H1 (cell line): ENCODE data around the gene ARHGEF2. TPM values are rescaled to one million over a fixed set of nuclear protein-coding genes. Genes with fewer than 3 reads are reported as not detected.

Experiments
- CTCF ChIA-PET: fragments of 300-600 bp; sonication (Branson Sonifier 250); formaldehyde crosslinking; loops from one replicate; lab custom pipeline; 2021; ENCODE audit not compliant: partially characterized antibody; lab: Charles Lee
- POLR2A ChIA-PET: fragments of 300-600 bp; sonication (Branson Sonifier 250); formaldehyde crosslinking; loops from one replicate; lab custom pipeline; 2021; ENCODE audit warnings: inconsistent platforms; ENCODE audit not compliant: partially characterized antibody; lab: Charles Lee
- DNase-seq, 2 experiments: peaks; one replicate each; pipeline versions ENCODE4 v3.0.0 to v3.0.0-alpha.2; 2010 to 2022; ENCODE audit warnings: low spot score in 2 of 2, low read depth in 1 of 2, mixed read lengths in 1 of 2
- FAIRE-seq: peaks from 2 replicates; lab custom pipeline; 2011; peaks lifted over from hg19 to GRCh38; lab: Jason Lieb, UNC
- H2AFZ ChIP-seq: 2 replicates; pipeline ENCODE4 v1.8.1; 2012; ENCODE audit warnings: low read length, inconsistent platforms
- H2AK5ac ChIP-seq: 2 replicates; pipeline ENCODE4 v1.6.1; 2013; ENCODE audit warnings: low read depth, low read length
- H2BK120ac ChIP-seq: replicated peaks from 2 replicates; pipeline ENCODE3; 2013; ENCODE audit warnings: low read depth, low read length, inconsistent platforms
- H2BK12ac ChIP-seq: 2 replicates; pipeline ENCODE4 v1.6.1; 2013; ENCODE audit warnings: low read depth, low read length
- H2BK15ac ChIP-seq: 2 replicates; pipeline ENCODE4 v1.6.1; 2013; ENCODE audit warnings: low read length
- H2BK20ac ChIP-seq: 2 replicates; pipeline ENCODE4 v1.6.1; 2013; ENCODE audit warnings: low read length
- H2BK5ac ChIP-seq: 2 replicates; pipeline ENCODE4 v1.6.1; 2013; ENCODE audit warnings: low read depth, low read length
- H3K14ac ChIP-seq: 2 replicates; pipeline ENCODE4 v1.6.1; 2013; ENCODE audit warnings: inconsistent platforms; ENCODE audit not compliant: insufficient read length
- H3K18ac ChIP-seq: 2 replicates; pipeline ENCODE4 v1.6.1; 2013; ENCODE audit warnings: low read length; ENCODE audit errors: extremely low read depth
- H3K23ac ChIP-seq: 2 replicates; pipeline ENCODE4 v1.6.1; 2013; ENCODE audit warnings: inconsistent platforms; ENCODE audit not compliant: insufficient read length
- H3K23me2 ChIP-seq: 2 replicates; pipeline ENCODE4 v1.6.1; 2013; ENCODE audit warnings: low read depth, low read length
- H3K27ac ChIP-seq: 2 replicates; pipeline ENCODE4 v1.6.1; 2011; ENCODE audit warnings: low read depth, low read length, inconsistent platforms
- H3K27me3 ChIP-seq, 4 experiments: replicated peaks in 1 of 4; 1 replicate in 1 of 4; 2 replicates in 3 of 4; pipeline versions ENCODE4 v1.6.1 to v1.8.1; 2011 to 2013; ENCODE audit warnings: low read length in 3 of 4, mild to moderate bottlenecking in 3 of 4, inconsistent platforms in 2 of 4, mixed read lengths in 2 of 4, moderate library complexity in 1 of 4; ENCODE audit not compliant: control insufficient read depth in 3 of 4, insufficient read depth in 3 of 4; ENCODE audit errors: extremely low read depth in 1 of 4
- H3K36me3 ChIP-seq, 4 experiments: 2 replicates each; pipeline versions ENCODE4 v1.6.1 to v1.8.1; 2011 to 2013; ENCODE audit warnings: mild to moderate bottlenecking in 4 of 4, low read length in 3 of 4, moderate library complexity in 2 of 4, control low read depth in 1 of 4, inconsistent platforms in 1 of 4; ENCODE audit not compliant: insufficient read depth in 4 of 4, control insufficient read depth in 2 of 4
- H3K4ac ChIP-seq: replicated peaks from 2 replicates; pipeline ENCODE3; 2013; ENCODE audit warnings: low read length, low read depth, mixed read lengths, inconsistent platforms; ENCODE audit not compliant: insufficient read length
- H3K4me1 ChIP-seq, 4 experiments: replicated peaks in 1 of 4; 1 replicate in 1 of 4; 2 replicates in 3 of 4; pipeline versions ENCODE4 v1.6.1 to v1.8.1; 2011 to 2013; ENCODE audit warnings: low read length in 3 of 4, inconsistent platforms in 2 of 4, mixed read lengths in 1 of 4; ENCODE audit not compliant: insufficient read depth in 4 of 4, control insufficient read depth in 3 of 4
- H3K4me2 ChIP-seq, 2 experiments: 2 replicates each; pipeline versions ENCODE4 v1.6.1 to v1.8.1; 2011 to 2013; ENCODE audit warnings: low read depth in 2 of 2, low read length in 2 of 2, control low read depth in 1 of 2, inconsistent platforms in 1 of 2, mild to moderate bottlenecking in 1 of 2; ENCODE audit not compliant: insufficient read depth in 1 of 2
- H3K4me3 ChIP-seq, 4 experiments: fragments of 200-600, 300-600 bp in 1 of 4; sonication (generic), shearing (Covaris generic), sonication (Bioruptor Twin) in 1 of 4; 2 replicates each; pipeline versions ENCODE4 v1.5.1 to v1.8.1; 2011 to 2016; ENCODE audit warnings: low read length in 4 of 4, low read depth in 3 of 4, control low read depth in 2 of 4, inconsistent platforms in 2 of 4, mild to moderate bottlenecking in 2 of 4, mixed read lengths in 1 of 4, moderate library complexity in 1 of 4; ENCODE audit not compliant: insufficient read depth in 2 of 4; ENCODE audit errors: extremely low read depth in 1 of 4
- H3K56ac ChIP-seq: replicated peaks from 2 replicates; pipeline ENCODE3; 2013; ENCODE audit warnings: low read depth, mild to moderate bottlenecking, mixed read lengths, low read length, inconsistent platforms; ENCODE audit not compliant: insufficient read length
- H3K79me1 ChIP-seq: 2 replicates; pipeline ENCODE4 v1.6.1; 2013; ENCODE audit warnings: low read depth, low read length, control low read depth
- H3K79me2 ChIP-seq, 2 experiments: 2 replicates each; pipeline versions ENCODE4 v1.6.1 to v1.8.1; 2012 to 2013; ENCODE audit warnings: low read length in 2 of 2, mild to moderate bottlenecking in 2 of 2, inconsistent platforms in 1 of 2; ENCODE audit not compliant: insufficient read depth in 2 of 2, control insufficient read depth in 1 of 2
- H3K9ac ChIP-seq, 4 experiments: replicated peaks in 1 of 4; 1 replicate in 1 of 4; 2 replicates in 3 of 4; pipeline versions ENCODE4 v1.6.1 to v1.8.1; 2011 to 2013; ENCODE audit warnings: low read depth in 3 of 4, low read length in 3 of 4, control low read depth in 2 of 4, mild to moderate bottlenecking in 2 of 4, moderate library complexity in 2 of 4, inconsistent platforms in 1 of 4; ENCODE audit errors: extremely low read depth in 1 of 4
- H3K9me3 ChIP-seq, 2 experiments: 2 replicates each; pipeline versions ENCODE4 v1.6.1 to v1.8.1; 2012 to 2013; ENCODE audit warnings: mild to moderate bottlenecking in 2 of 2, moderate library complexity in 2 of 2, control low read depth in 1 of 2, inconsistent platforms in 1 of 2, low read depth in 1 of 2, low read length in 1 of 2, mixed read lengths in 1 of 2; ENCODE audit not compliant: insufficient read depth in 2 of 2
- H4K20me1 ChIP-seq, 2 experiments: replicated peaks in 1 of 2; 2 replicates each; pipeline versions ENCODE3 to v1.8.1; 2011 to 2013; ENCODE audit warnings: inconsistent platforms in 2 of 2, low read length in 2 of 2, mild to moderate bottlenecking in 1 of 2; ENCODE audit not compliant: insufficient read depth in 2 of 2, control insufficient read depth in 1 of 2
- H4K5ac ChIP-seq: 2 replicates; pipeline ENCODE4 v1.6.1; 2013; ENCODE audit warnings: low read length, low read depth, mixed read lengths, inconsistent platforms; ENCODE audit not compliant: insufficient read length
- H4K8ac ChIP-seq: 2 replicates; pipeline ENCODE4 v1.8.0; 2013; ENCODE audit warnings: mild to moderate bottlenecking, moderate library complexity, low read length, inconsistent platforms; ENCODE audit not compliant: insufficient read depth; ENCODE audit errors: extremely low read depth
- H4K91ac ChIP-seq: replicated peaks from 2 replicates; pipeline ENCODE3; 2013; ENCODE audit warnings: low read length, mixed read lengths, inconsistent platforms; ENCODE audit not compliant: insufficient read length
- BACH1 ChIP-seq: IDR thresholded peaks from 2 replicates; pipeline ENCODE4 v1.6.1; 2012; ENCODE audit warnings: low read length, improper control_type of control experiment
- BRCA1 ChIP-seq: IDR thresholded peaks from 2 replicates; pipeline ENCODE4 v1.6.1; 2012; ENCODE audit warnings: low read depth, low read length, improper control_type of control experiment
- CBX5 ChIP-seq: fragments of 300-800, 300-1000 bp; sonication (generic); IDR thresholded peaks from 2 replicates; pipeline ENCODE4 v1.7.1; 2016; ENCODE audit warnings: antibody characterized with exemption, low read length, low read depth
- CHD1 ChIP-seq: IDR thresholded peaks from 2 replicates; pipeline ENCODE4 v1.6.1; 2012; ENCODE audit warnings: low read depth, low read length, improper control_type of control experiment
- E2F6 ChIP-seq: IDR thresholded peaks from 2 replicates; pipeline ENCODE4 v1.6.1; 2012; ENCODE audit warnings: inconsistent platforms
- EGR1 ChIP-seq: IDR thresholded peaks from 2 replicates; pipeline ENCODE4 v1.6.1; 2011; ENCODE audit warnings: low read depth, low read length, borderline replicate concordance
- GABPA ChIP-seq: IDR thresholded peaks from 2 replicates; pipeline ENCODE4 v1.6.1; 2011; ENCODE audit warnings: mild to moderate bottlenecking, low read length, moderate library complexity, borderline replicate concordance; ENCODE audit not compliant: insufficient read depth
- HDAC6 ChIP-seq: IDR thresholded peaks from one replicate; pipeline ENCODE4 v1.7.1; 2012; ENCODE audit warnings: low read depth, mild to moderate bottlenecking, inconsistent platforms, low read length, moderate library complexity
- KDM1A ChIP-seq: fragments of 200-600, 300-600 bp; sonication (generic); IDR thresholded peaks from 2 replicates; pipeline ENCODE4 v1.7.1; 2016; ENCODE audit warnings: mild to moderate bottlenecking, low read length, borderline replicate concordance
- KDM5A ChIP-seq: fragments of 200-600 bp; IDR thresholded peaks from 2 replicates; pipeline ENCODE4 v1.7.1; 2012; ENCODE audit warnings: mild to moderate bottlenecking, low read length, inconsistent platforms, mixed read lengths
- MAFK ChIP-seq: IDR thresholded peaks from 2 replicates; pipeline ENCODE4 v1.6.1; 2012; ENCODE audit warnings: low read depth, mild to moderate bottlenecking, improper control_type of control experiment, low read length
- RNF2 ChIP-seq: fragments of 200-900, 300-1000 bp; sonication (generic); IDR thresholded peaks from 2 replicates; pipeline ENCODE4 v1.7.1; 2016; ENCODE audit warnings: borderline replicate concordance, low read depth, mild to moderate bottlenecking, antibody characterized with exemption, low read length; ENCODE audit not compliant: poor library complexity, severe bottlenecking; ENCODE audit errors: missing control alignments
- YY1 ChIP-seq: IDR thresholded peaks from 2 replicates; pipeline ENCODE4 v1.6.1; 2011; ENCODE audit warnings: low read depth, mild to moderate bottlenecking, low read length
- WGBS, 2 experiments: shearing (Covaris generic) in 1 of 2; methylation state at CpG; one replicate each; pipeline versions ENCODE4 v1.1.6 to v1.1.7; 2013 to 2015; ENCODE audit warnings: low lambda C conversion rate in 2 of 2, mixed read lengths in 2 of 2, inconsistent platforms in 1 of 2, low coverage in 1 of 2, missing lambda C conversion rate in 1 of 2; ENCODE audit not compliant: insufficient replicate concordance in 2 of 2, insufficient coverage in 1 of 2, insufficient read length in 1 of 2; ENCODE audit errors: extremely low coverage in 1 of 2, missing lambda C conversion rate in 1 of 2; 5-methylcytosine and 5-hydroxymethylcytosine counted together
- polyA plus RNA-seq, 7 experiments: library from polyadenylated mRNA; depleted of rRNA in 3 of 7; stranded (reverse) in 5 of 7; unstranded in 2 of 7; fragments of >200 nt in 5 of 7; fragments of 200-250 nt in 2 of 7; gene quantifications; 1 replicate in 5 of 7; 2 replicates in 1 of 7; 4 replicates in 1 of 7; pipeline versions ENCODE4 v1.2.1 to v1.2.3, GENCODE V29; 2011 to 2013; ENCODE audit warnings: missing spikeins in 2 of 7, mixed read lengths in 2 of 7
- total RNA-seq: library from RNA; stranded (reverse); fragmentation: NEBNext Ultra II Directional; extraction: Animal tissue kit (Norgen Biotek cat#: 25700); gene quantifications from 2 replicates; pipeline ENCODE4 v1.2.1, GENCODE V29; 2021

ARHGEF2 gene
- total and polyA plus RNA-seq, 2 of the 8 experiments (the other 6 are each of a cell fraction or from before 2014, with no cell fraction given) = 42.7 to 80.5 TPM

- FAIRE-seq (no peak), DNase-seq (no peak)
- Histone ChIP-seq H3K9ac (no peak overlapping the region), H3K4me2 (0 out of 4 replicates have a peak overlapping the region, but pooled peaks of 1 of the 2 experiments have one; percentile 9), H3K4ac (no peak overlapping the region), H4K8ac (no peak overlapping the region; the same call in 1 of the 2 replicates), H3K9me3 (no peaks in the 10 kb centered on the region), H2BK20ac (no peak overlapping the region), H3K14ac (no peak overlapping the region), H3K79me1 (peaks cover 28% of the 10 kb centered on the region), H2AK5ac (no peak overlapping the region), H3K36me3 (peaks cover 17 to 43% (median 31%) of the 10 kb centered on the region in 4 experiments), H4K91ac (no peak overlapping the region), H2BK15ac (no peak overlapping the region), H3K27ac (peak overlapping the region; percentile 75; the same call in 1 of the 2 replicates), H4K5ac (no peak overlapping the region), H3K4me3 (no peak overlapping the region), H2BK12ac (no peak overlapping the region), H3K4me1 (peaks cover 0 to 33% (median 17%) of the 10 kb centered on the region in 4 experiments; a peak in 6 of 7 replicates), H4K20me1 (peaks cover 17 to 31% of the 10 kb centered on the region in 2 experiments), H2AFZ (no peak overlapping the region), H2BK5ac (no peak overlapping the region), H3K18ac (no peak overlapping the region), H3K56ac (no peak overlapping the region), H3K23ac (no peak overlapping the region), H3K23me2 (no peaks in the 10 kb centered on the region), H3K27me3 (no peaks in the 10 kb centered on the region), H3K79me2 (peaks cover 7 to 52% of the 10 kb centered on the region in 2 experiments; a peak in 3 of 4 replicates), H2BK120ac (no peak overlapping the region)
- ChIA-PET POLR2A (interaction anchor here (0.7 to 16.7 kb wide), 12 partner anchors 17 to 115 kb away, joined by 3 to 282 read pairs (median 4); partner anchors contain the start of genes ARHGEF2, KHDC4, LAMTOR2 and RAB25), CTCF (interaction anchor here (0.7 to 6.7 kb wide), 16 partner anchors 10 to 266 kb away, joined by 3 to 79 read pairs (median 6); partner anchors contain the start of genes ARHGEF2, LAMTOR2, RIT1 and UBQLN4)
- 77% methylated on average over 6 of the region's 7 CpGs; no CpG with 5 or more reads in 1 of the 2 experiments for WGBS, 2 experiments
- TF ChIP-seq BACH1 = no peak
- TF ChIP-seq CBX5 = no peak
- TF ChIP-seq YY1 = no peak
- no peak for TF ChIP-seq KDM1A
- TF ChIP-seq KDM5A = no peak
- no peak for TF ChIP-seq MAFK
- no peak for TF ChIP-seq CHD1
- TF ChIP-seq BRCA1 = no peak
- TF ChIP-seq E2F6 = no peak
- no peak for TF ChIP-seq HDAC6
- TF ChIP-seq EGR1 = no peak
- TF ChIP-seq RNF2 = no peak
- TF ChIP-seq GABPA = no peak
Measured at GRCh38 chr1:155968051-155968400, 10.3 kb downstream of the ARHGEF2 start.
